Pancreas (tissue), 10 donors: ENCODE results near the gene SLC25A52. TPM values are rescaled to one million over a fixed set of nuclear protein-coding genes. Genes with fewer than 3 reads are reported as not detected.
"Not testable (repeated sequence)": the region's sequence is repeated elsewhere in the genome, so short reads cannot be mapped to it uniquely, and the experiment has no call there.

Experiments used
- ATAC-seq, 4 donors: fragments of 200-7000 bp; cut with Tn5 transposase; one replicate each; pipeline versions ENCODE4 v1.8.0 to v1.9.1; 2020; ENCODE audit warnings: mild to moderate bottlenecking in 4 of 4, moderate library complexity in 4 of 4
- DNase-seq, 6 donors: peaks; one replicate each; pipeline ENCODE4 v3.0.0-alpha.2; 2020
- FAIRE-seq: peaks from 2 replicates; lab custom pipeline; 2012; peaks lifted over from hg19 to GRCh38; lab: Jason Lieb, UNC
- H3K27ac ChIP-seq, 4 donors: fragments of 200-600 bp; sonication (generic); 1 replicate in 3 of 4; 2 replicates in 1 of 4; pipeline versions ENCODE4 v1.5.0 to v1.8.0; 2020
- H3K27me3 ChIP-seq, 4 donors: fragments of 200-600 bp; one replicate each; pipeline ENCODE4 v1.8.0; 2021
- H3K36me3 ChIP-seq, 3 donors: fragments of 200-600 bp; sonication (generic) in 1 of 3; one replicate each; pipeline versions ENCODE4 v1.5.0 to v1.8.0; 2020 to 2021
- H3K4me1 ChIP-seq, 3 donors: fragments of 200-600 bp; one replicate each; pipeline ENCODE4 v1.8.0; 2021
- H3K4me3 ChIP-seq, 4 donors: fragments of 200-600 bp; sonication (generic) in 2 of 4; one replicate each; pipeline versions ENCODE4 v1.5.0 to v1.8.0; 2020 to 2021
- H3K9me3 ChIP-seq, 4 donors: fragments of 200-600 bp; one replicate each; pipeline ENCODE4 v1.8.0; 2021
- CTCF ChIP-seq, 4 donors: fragments of 200-600 bp; sonication (generic) in 3 of 4; IDR thresholded peaks; one replicate each; pipeline versions ENCODE4 v1.5.0 to v1.8.0; 2021; ENCODE audit warnings: antibody characterized with exemption in 4 of 4
- WGBS, 2 donors: extraction: QIAGEN DNeasy Blood & Tissue Kit; methylation state at CpG; one replicate each; pipeline ENCODE4 v1.1.7; 2013; 5-methylcytosine and 5-hydroxymethylcytosine counted together
- intact Hi-C, 3 donors: fragments of 100-400 bp; cut with DNase I; formaldehyde crosslinking; loops; one replicate each; pipeline versions ENCODE4 v1.11.1 to v1.14.2; 2022
- polyA plus RNA-seq, 2 donors: library from polyadenylated mRNA; stranded (reverse); fragments of 200-250 nt; gene quantifications; one replicate each; pipeline ENCODE4 v1.2.3, GENCODE V29; 2013
- total RNA-seq, 6 donors: library from RNA; stranded (reverse); fragmentation: NEBNext Ultra II Directional in 4 of 6; extraction: Animal tissue kit (Norgen Biotek cat#: 25700) in 4 of 6; gene quantifications; one replicate each; pipeline versions ENCODE4 v1.2.1 to v1.2.4, GENCODE V29; 2021 to 2023
- donor health status: healthy with polysubstance abuse.
- donor health status: DM: no; HTN: no; CAD: no; lungs with moderate emphysema.
- donor health status: DM: no; HTN: no; CAD: no.
- donor health status: control.
- donor health status: control.
- donor health status: Bipolar disorder and iron deficiency.
- donor health status: DM: yes; HTN: yes; CAD: no.
- donor health status: DM: no; HTN: no; CAD: no.
- donor health status: DM: no; HTN: no; CAD: no.
- donor health status: DM: yes; HTN: yes; CAD: no.

SLC25A52 gene
- total and polyA plus RNA-seq, 8 donors = 0.12 TPM; not detected in 7

GRCh38 chr18:31772699-31773098 lies 12.0 kb upstream of the SLC25A52 start:
- WGBS, 2 donors = 90 to 93% methylated on average over 3 of the region's 3 CpGs
- H3K36me3 ChIP-seq = no peaks in the 10 kb centered on the region
- no peak for TF ChIP-seq CTCF (IDR thresholded peaks at IDR 0.05)
- DNase-seq (no peak), ATAC-seq (no peak), FAIRE-seq (no peak)
- no peaks in the 10 kb centered on the region for H3K9me3 ChIP-seq
- no peaks in the 10 kb centered on the region for H3K27me3 ChIP-seq
- H3K4me1 ChIP-seq = no peaks in the 10 kb centered on the region
- no peak overlapping the region for H3K4me3 ChIP-seq
- intact Hi-C loops = no loop called here
- no peak overlapping the region for H3K27ac ChIP-seq

DNA sequence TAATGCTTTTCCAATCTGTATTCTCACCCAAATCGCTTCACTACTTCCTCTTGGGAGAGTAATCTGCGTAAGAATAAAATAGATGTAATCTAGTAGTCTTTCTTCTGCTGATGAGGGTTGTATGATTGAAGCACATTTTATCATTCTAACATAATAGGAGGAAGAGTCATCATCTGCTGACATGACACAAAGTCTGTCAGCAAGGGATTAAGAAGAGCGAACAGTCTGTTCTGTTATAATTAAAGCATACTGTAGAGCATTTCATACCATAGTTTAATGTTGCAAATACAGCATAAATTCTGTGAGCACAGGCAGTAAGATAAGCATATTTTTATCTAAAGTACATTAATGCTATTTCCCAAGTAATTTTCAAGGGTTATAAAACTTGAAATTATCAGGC lies 10.4 kb downstream of the SLC25A52 start:
- ATAC-seq (no peak), FAIRE-seq (no peak), DNase-seq (no peak)
- H3K4me3 ChIP-seq = no peak overlapping the region
- intact Hi-C loops = no loop called here
- 63 to 76% methylated on average over 3 of the region's 3 CpGs for WGBS, 2 donors
- no peak overlapping the region for H3K27ac ChIP-seq
- TF ChIP-seq CTCF (IDR thresholded peaks at IDR 0.05) = no peak
- no peaks in the 10 kb centered on the region for H3K4me1 ChIP-seq
- H3K27me3 ChIP-seq = no peaks in the 10 kb centered on the region
- H3K9me3 ChIP-seq = no peaks in the 10 kb centered on the region
- no peaks in the 10 kb centered on the region for H3K36me3 ChIP-seq

DNA sequence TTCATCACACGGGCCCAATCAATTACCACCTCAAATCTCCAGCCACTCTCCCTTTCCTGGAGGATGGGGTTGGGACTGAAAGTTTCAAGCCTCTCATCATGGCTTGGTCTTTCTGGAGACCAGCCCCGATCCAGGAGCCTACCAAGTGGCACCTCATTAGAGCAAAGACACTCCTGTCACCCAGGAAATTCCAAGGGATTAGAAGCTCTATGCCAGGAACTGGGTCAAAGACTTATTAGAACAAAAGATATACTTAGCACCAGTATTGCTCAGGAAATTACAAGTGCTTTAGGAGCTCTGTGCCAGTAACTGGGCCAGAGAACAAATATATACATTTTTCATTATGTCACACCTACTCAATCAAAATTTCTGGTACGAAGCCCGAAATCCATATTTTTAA lies 14.3 kb downstream of the SLC25A52 start:
- Histone ChIP-seq H3K9me3 (no peaks in the 10 kb centered on the region), H3K36me3 (no peaks in the 10 kb centered on the region), H3K27me3 (no peaks in the 10 kb centered on the region), H3K27ac (no peak overlapping the region), H3K4me3 (no peak overlapping the region), H3K4me1 (no peaks in the 10 kb centered on the region)
- DNase-seq = no peak
- intact Hi-C loops = no loop called here
- 76 to 82% methylated on average over 4 of the region's 4 CpGs for WGBS, 2 donors
- no peak for ATAC-seq
- no peak for TF ChIP-seq CTCF (IDR thresholded peaks at IDR 0.05)
- FAIRE-seq = no peak

- FAIRE-seq = no peak
- Histone ChIP-seq H3K27ac (no peak overlapping the region), H3K9me3 (no peaks in the 10 kb centered on the region), H3K36me3 (no peaks in the 10 kb centered on the region), H3K4me3 (no peak overlapping the region), H3K4me1 (no peaks in the 10 kb centered on the region), H3K27me3 (no peaks in the 10 kb centered on the region)
- DNase-seq = no peak
- no peak for ATAC-seq
- 69 to 74% methylated on average over 15 of the region's 15 CpGs for WGBS, 2 donors
- intact Hi-C loops = no loop called here
- no peak for TF ChIP-seq CTCF (IDR thresholded peaks at IDR 0.05)
These were observed 16.2 kb downstream of the SLC25A52 start for GRCh38 chr18:31744321-31745067.

DNA sequence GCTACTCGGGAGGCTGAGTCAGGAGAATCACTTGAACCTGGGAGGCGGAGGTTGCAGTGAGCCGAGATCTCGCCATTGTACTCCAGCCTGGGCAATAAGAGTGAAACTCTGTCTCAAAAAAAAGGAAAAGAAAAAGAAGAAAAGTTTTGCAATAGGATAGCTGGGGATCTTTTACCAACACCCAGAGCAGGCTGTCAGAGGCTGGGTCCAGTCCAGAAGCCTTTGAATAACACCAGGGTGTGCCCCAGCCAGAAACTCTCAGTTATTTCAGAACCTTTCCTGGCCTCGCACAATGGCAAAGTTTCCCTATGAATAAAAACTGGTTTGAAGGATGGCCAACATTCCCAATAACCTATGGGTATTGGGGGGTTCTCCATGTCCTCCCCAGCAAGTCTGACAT lies 17.1 kb downstream of the SLC25A52 start:
- H3K36me3 ChIP-seq, H3K27ac ChIP-seq, H3K4me1 ChIP-seq, H3K4me3 ChIP-seq, H3K27me3 ChIP-seq, DNase-seq, ATAC-seq, FAIRE-seq, intact Hi-C loops, H3K9me3 ChIP-seq: not testable (repeated sequence)
- WGBS, 2 donors = 89 to 92% methylated on average over 1 to 5 of the region's 5 CpGs
